MM.1S (cell line): ENCODE measurements around the gene DPPA5.
"Not testable (repeated sequence)": the region's sequence is repeated elsewhere in the genome, so short reads cannot be mapped to it uniquely, and the experiment has no call there.

ENCODE experiments used
- DNase-seq: peaks from one replicate; pipeline ENCODE4 v3.0.0-alpha.2; 2015
- H2AFZ ChIP-seq: fragments of 300-600 bp; sonication (generic); 2 replicates; pipeline ENCODE4 v1.6.0; 2016; ENCODE audit warnings: antibody characterized with exemption, low read length
- H3F3A ChIP-seq: fragments of 300-600 bp; sonication (generic); 2 replicates; pipeline ENCODE4 v1.6.1; 2016; ENCODE audit warnings: mild to moderate bottlenecking, antibody characterized with exemption, low read length, moderate library complexity, mixed read lengths; ENCODE audit not compliant: insufficient read depth
- H3K27ac ChIP-seq: fragments of 300-600 bp; sonication (generic); 2 replicates; pipeline ENCODE4 v1.5.1; 2016; ENCODE audit warnings: mild to moderate bottlenecking, low read length
- H3K27me3 ChIP-seq: fragments of 300-600 bp; sonication (generic); replicated peaks from 2 replicates; pipeline ENCODE4 v1.6.0; 2016; ENCODE audit warnings: low read length; ENCODE audit not compliant: insufficient read depth
- H3K36me3 ChIP-seq: fragments of 300-600 bp; sonication (generic); replicated peaks from 2 replicates; pipeline ENCODE4 v1.6.1; 2016; ENCODE audit warnings: mild to moderate bottlenecking, low read length, mixed read lengths; ENCODE audit not compliant: insufficient read depth
- H3K4me1 ChIP-seq: fragments of 300-600 bp; sonication (generic); 2 replicates; pipeline ENCODE4 v1.6.1; 2016; ENCODE audit warnings: low read length, mixed read lengths
- H3K4me2 ChIP-seq: fragments of 300-600 bp; sonication (generic); 2 replicates; pipeline ENCODE4 v1.6.0; 2016; ENCODE audit warnings: low read depth, low read length
- H3K4me3 ChIP-seq: fragments of 300-600 bp; sonication (generic); 2 replicates; pipeline ENCODE4 v1.5.1; 2016; ENCODE audit warnings: low read length, mixed read lengths
- H3K79me2 ChIP-seq: fragments of 300-600 bp; sonication (generic); 2 replicates; pipeline ENCODE4 v1.6.1; 2016; ENCODE audit warnings: mixed run types, low read length, mixed read lengths
- H3K9ac ChIP-seq: fragments of 300-600 bp; sonication (generic); 2 replicates; pipeline ENCODE4 v1.6.1; 2016; ENCODE audit warnings: low read length, mixed read lengths
- H3K9me2 ChIP-seq: fragments of 300-600 bp; sonication (generic); replicated peaks from 2 replicates; pipeline ENCODE4 v1.6.1; 2016; ENCODE audit warnings: mild to moderate bottlenecking, low read length, mixed read lengths; ENCODE audit not compliant: insufficient read depth
- H3K9me3 ChIP-seq: fragments of 300-600 bp; sonication (generic); replicated peaks from 2 replicates; pipeline ENCODE4 v1.6.1; 2016; ENCODE audit warnings: mild to moderate bottlenecking, low read length, mixed read lengths; ENCODE audit not compliant: insufficient read depth
- H4K20me1 ChIP-seq: fragments of 300-600 bp; sonication (generic); 2 replicates; pipeline ENCODE4 v1.6.1; 2016; ENCODE audit warnings: mild to moderate bottlenecking, low read length, moderate library complexity, mixed read lengths; ENCODE audit not compliant: insufficient read depth
- CTCF ChIP-seq: fragments of 300-600 bp; sonication (generic); IDR thresholded peaks from 2 replicates; pipeline ENCODE4 v1.5.1; 2016; ENCODE audit warnings: antibody characterized with exemption, low read length, mixed read lengths
- EZH2 ChIP-seq: fragments of 300-600 bp; sonication (generic); optimal IDR thresholded peaks from 2 replicates; pipeline ENCODE3; 2017; ENCODE audit warnings: low read depth, mild to moderate bottlenecking, antibody characterized with exemption, low read length, mixed read lengths
- EZH2phosphoT487 ChIP-seq: fragments of 300-600 bp; sonication (generic); IDR thresholded peaks from 2 replicates; pipeline ENCODE4 v1.6.1; 2018; ENCODE audit warnings: antibody characterized with exemption, low read length

Gene DPPA5

GRCh38 chr6:73328790-73329189 is 25.3 kb downstream of the DPPA5 start:
- Histone ChIP-seq H3K27ac (no peak overlapping the region), H4K20me1 (no peaks in the 10 kb centered on the region), H2AFZ (0 out of 2 replicates have a peak overlapping the region, but pooled peaks have one; percentile 41), H3K27me3 (no peaks in the 10 kb centered on the region), H3K36me3 (no peaks in the 10 kb centered on the region), H3K9me3 (no peaks in the 10 kb centered on the region), H3K9ac (no peak overlapping the region), H3K4me2 (peak overlapping the region; percentile 8; the same call in 1 of the 2 replicates), H3K79me2 (no peaks in the 10 kb centered on the region), H3K9me2 (no peaks in the 10 kb centered on the region), H3K4me3 (no peak overlapping the region), H3K4me1 (no peaks in the 10 kb centered on the region), H3F3A (no peaks in the 10 kb centered on the region)
- DNase-seq = no peak
- no peak for TF ChIP-seq EZH2
- TF ChIP-seq EZH2phosphoT487 = no peak

GRCh38 chr6:73325656-73326055 is 28.4 kb downstream of the DPPA5 start:
- no peak for DNase-seq
- H3K27me3 ChIP-seq = no peaks in the 10 kb centered on the region
- no peaks in the 10 kb centered on the region for H3K36me3 ChIP-seq
- no peak overlapping the region for H3K4me3 ChIP-seq
- no peaks in the 10 kb centered on the region for H4K20me1 ChIP-seq
- TF ChIP-seq EZH2 (no peak), CTCF (no peak), EZH2phosphoT487 (no peak)
- no peaks in the 10 kb centered on the region for H3K4me1 ChIP-seq
- H3K27ac ChIP-seq = no peak overlapping the region
- H3F3A ChIP-seq = no peaks in the 10 kb centered on the region
- no peak overlapping the region for H3K9ac ChIP-seq
- H3K9me2 ChIP-seq = no peaks in the 10 kb centered on the region
- no peak overlapping the region for H3K4me2 ChIP-seq
- no peaks in the 10 kb centered on the region for H3K9me3 ChIP-seq
- H2AFZ ChIP-seq = no peak overlapping the region
- H3K79me2 ChIP-seq = no peaks in the 10 kb centered on the region

GRCh38 chr6:73323323-73323722 is 30.8 kb downstream of the DPPA5 start:
- Histone ChIP-seq H3K9me3 (no peaks in the 10 kb centered on the region), H3K79me2 (no peaks in the 10 kb centered on the region), H3K4me2 (no peak overlapping the region), H4K20me1 (no peaks in the 10 kb centered on the region), H2AFZ (no peak overlapping the region), H3K36me3 (no peaks in the 10 kb centered on the region), H3F3A (no peaks in the 10 kb centered on the region), H3K27ac (no peak overlapping the region), H3K4me3 (no peak overlapping the region), H3K4me1 (no peaks in the 10 kb centered on the region), H3K9ac (no peak overlapping the region), H3K9me2 (no peaks in the 10 kb centered on the region), H3K27me3 (no peaks in the 10 kb centered on the region)
- TF ChIP-seq CTCF = no peak
- TF ChIP-seq EZH2phosphoT487 = no peak
- no peak for TF ChIP-seq EZH2
- no peak for DNase-seq

- no peaks in the 10 kb centered on the region for H3K4me1 ChIP-seq
- H4K20me1 ChIP-seq = no peaks in the 10 kb centered on the region
- H3K4me3 ChIP-seq = no peak overlapping the region
- DNase-seq = no peak
- no peak overlapping the region for H3K4me2 ChIP-seq
- H3K36me3 ChIP-seq = no peaks in the 10 kb centered on the region
- H3K27me3 ChIP-seq = no peaks in the 10 kb centered on the region
- H3K9me2 ChIP-seq = no peaks in the 10 kb centered on the region
- H3K27ac ChIP-seq = no peak overlapping the region
- TF ChIP-seq EZH2phosphoT487 (no peak), EZH2 (no peak), CTCF (no peak)
- H3K79me2 ChIP-seq = no peaks in the 10 kb centered on the region
- H2AFZ ChIP-seq = no peak overlapping the region
- no peaks in the 10 kb centered on the region for H3F3A ChIP-seq
- no peak overlapping the region for H3K9ac ChIP-seq
- H3K9me3 ChIP-seq = no peaks in the 10 kb centered on the region
Observed at GRCh38 chr6:73314577-73315492, 39.2 kb downstream of the DPPA5 start.

- not testable (repeated sequence) for H3K9me3 ChIP-seq, DNase-seq, H4K20me1 ChIP-seq, H3K27me3 ChIP-seq, H3K36me3 ChIP-seq, H3F3A ChIP-seq, H3K4me1 ChIP-seq, H3K9me2 ChIP-seq
- peaks cover 22% of the 10 kb centered on the region for H3K79me2 ChIP-seq
- peak overlapping the region; percentile 67; the same call in 1 of the 2 replicates for H3K9ac ChIP-seq
- H2AFZ ChIP-seq = peak overlapping the region; percentile 76
- H3K4me3 ChIP-seq = peak overlapping the region; percentile 66
- peak overlapping the region; percentile 32; the same call in 1 of the 2 replicates for H3K27ac ChIP-seq
- peak overlapping the region; percentile 83 for H3K4me2 ChIP-seq
Observed at GRCh38 chr6:73310503-73310845, 43.6 kb downstream of the DPPA5 start.
